ENCODE results near the gene NDP.

DNA sequence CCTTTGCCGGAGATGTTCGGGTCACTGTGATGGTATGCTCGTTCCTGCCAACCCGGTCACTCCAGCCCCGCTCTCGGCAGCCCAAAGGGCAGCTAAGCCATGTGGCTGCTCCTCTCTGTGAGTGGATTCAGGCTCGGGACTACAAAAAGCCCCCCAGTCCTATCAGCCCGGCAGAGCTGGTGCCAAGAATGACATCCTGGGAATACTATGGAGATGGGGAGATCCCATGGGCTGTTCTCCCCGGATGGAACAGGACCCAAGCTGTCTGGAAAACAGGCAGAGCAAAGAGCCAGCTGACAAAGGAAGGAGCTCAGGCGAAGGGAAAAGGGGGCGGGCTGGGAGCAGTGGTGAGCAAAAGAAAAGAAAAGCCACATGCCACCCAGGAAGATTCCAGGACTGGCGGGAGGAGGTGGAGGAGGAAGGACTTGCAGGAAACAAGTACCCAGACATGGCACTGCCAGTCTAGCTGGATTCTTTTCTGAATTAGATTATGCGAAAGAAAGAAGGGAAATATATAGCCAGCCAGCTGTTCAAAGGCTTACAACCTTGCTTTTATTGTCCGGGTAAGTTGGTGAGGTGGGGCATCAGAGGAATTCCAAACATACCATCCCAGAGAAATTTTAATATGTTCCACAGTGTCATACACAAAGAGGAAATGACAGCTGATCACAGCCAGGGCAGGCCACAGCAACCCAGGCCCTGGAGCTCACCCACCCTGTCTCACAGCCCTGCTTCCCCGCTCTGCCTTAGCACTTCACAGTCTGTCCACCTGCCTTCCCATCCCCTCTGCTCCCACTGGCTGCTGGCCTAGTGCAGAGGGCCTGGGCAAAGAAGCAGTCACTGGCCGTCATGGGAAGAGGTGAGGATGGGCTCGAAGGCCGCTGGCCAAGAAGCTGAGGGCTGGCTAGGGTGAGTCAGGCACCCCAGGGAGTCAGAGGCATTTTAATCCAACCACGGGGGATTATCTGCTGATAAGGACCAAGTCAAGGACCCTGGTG lies 3.4 kb downstream of the NDP start:
- TF ChIP-seq, protein P1, sequence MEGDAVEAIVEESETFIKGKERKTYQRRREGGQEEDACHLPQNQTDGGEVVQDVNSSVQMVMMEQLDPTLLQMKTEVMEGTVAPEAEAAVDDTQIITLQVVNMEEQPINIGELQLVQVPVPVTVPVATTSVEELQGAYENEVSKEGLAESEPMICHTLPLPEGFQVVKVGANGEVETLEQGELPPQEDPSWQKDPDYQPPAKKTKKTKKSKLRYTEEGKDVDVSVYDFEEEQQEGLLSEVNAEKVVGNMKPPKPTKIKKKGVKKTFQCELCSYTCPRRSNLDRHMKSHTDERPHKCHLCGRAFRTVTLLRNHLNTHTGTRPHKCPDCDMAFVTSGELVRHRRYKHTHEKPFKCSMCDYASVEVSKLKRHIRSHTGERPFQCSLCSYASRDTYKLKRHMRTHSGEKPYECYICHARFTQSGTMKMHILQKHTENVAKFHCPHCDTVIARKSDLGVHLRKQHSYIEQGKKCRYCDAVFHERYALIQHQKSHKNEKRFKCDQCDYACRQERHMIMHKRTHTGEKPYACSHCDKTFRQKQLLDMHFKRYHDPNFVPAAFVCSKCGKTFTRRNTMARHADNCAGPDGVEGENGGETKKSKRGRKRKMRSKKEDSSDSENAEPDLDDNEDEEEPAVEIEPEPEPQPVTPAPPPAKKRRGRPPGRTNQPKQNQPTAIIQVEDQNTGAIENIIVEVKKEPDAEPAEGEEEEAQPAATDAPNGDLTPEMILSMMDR (IDR thresholded peaks at IDR 0.05) = no peak
- no peak for TF ChIP-seq POLR2A (IDR thresholded peaks at IDR 0.05)

Measured in lower leg skin (tissue), 3 donors.